ENCODE data around the gene IGFN1.

The IGFN1 gene

GRCh38 chr1:201191653-201192260, 1.1 kb downstream of the IGFN1 start:
- Histone ChIP-seq H3K27ac (ENCODE audit: low read depth, low read length) (no peak overlapping the region), H3K36me3 (ENCODE audit: control insufficient read depth, low read length) (no peaks in the 10 kb centered on the region), H3K9me2 (replicated peaks; ENCODE audit: control insufficient read depth, low read length) (no peaks in the 10 kb centered on the region), H3K9me3 (ENCODE audit: control insufficient read depth, insufficient read depth, low read length) (no peaks in the 10 kb centered on the region), H4K20me1 (ENCODE audit: control insufficient read depth, insufficient read depth, low read depth, low read length) (no peaks in the 10 kb centered on the region), H3K79me2 (ENCODE audit: control insufficient read depth, low read length) (no peaks in the 10 kb centered on the region), H3F3A (ENCODE audit: control insufficient read depth, insufficient read depth) (no peaks in the 10 kb centered on the region), H3K27me3 (ENCODE audit: control insufficient read depth, low read length) (peaks cover 9% of the 10 kb centered on the region), H3K4me2 (ENCODE audit: low read length) (no peak overlapping the region), H3K4me3 (ENCODE audit: low read length) (no peak overlapping the region), H3K4me1 (ENCODE audit: control insufficient read depth, low read length) (no peaks in the 10 kb centered on the region)
- no peak for TF ChIP-seq CTCF (IDR thresholded peaks at IDR 0.05; ENCODE audit: low read depth, low read length, poor library complexity, severe bottlenecking)
- no peak for TF ChIP-seq EZH2phosphoT487 (IDR thresholded peaks at IDR 0.05; ENCODE audit: borderline replicate concordance, low read length)

- H3K4me1 ChIP-seq (ENCODE audit: control insufficient read depth, low read length): no peaks in the 10 kb centered on the region
- H3K79me2 ChIP-seq (ENCODE audit: control insufficient read depth, low read length): no peaks in the 10 kb centered on the region
- H3F3A ChIP-seq (ENCODE audit: control insufficient read depth, insufficient read depth): no peaks in the 10 kb centered on the region
- H3K4me2 ChIP-seq (ENCODE audit: low read length): no peak overlapping the region
- no peaks in the 10 kb centered on the region for H3K9me3 ChIP-seq (ENCODE audit: control insufficient read depth, insufficient read depth, low read length)
- H3K36me3 ChIP-seq (ENCODE audit: control insufficient read depth, low read length): no peaks in the 10 kb centered on the region
- no peak overlapping the region for H3K4me3 ChIP-seq (ENCODE audit: low read length)
- no peaks in the 10 kb centered on the region for H4K20me1 ChIP-seq (ENCODE audit: control insufficient read depth, insufficient read depth, low read depth, low read length)
- no peak for TF ChIP-seq EZH2phosphoT487 (IDR thresholded peaks at IDR 0.05; ENCODE audit: borderline replicate concordance, low read length)
- TF ChIP-seq CTCF (IDR thresholded peaks at IDR 0.05; ENCODE audit: low read depth, low read length, poor library complexity, severe bottlenecking): no peak
- no peaks in the 10 kb centered on the region for H3K9me2 ChIP-seq (replicated peaks; ENCODE audit: control insufficient read depth, low read length)
- H3K27me3 ChIP-seq (ENCODE audit: control insufficient read depth, low read length): peaks cover 5% of the 10 kb centered on the region
- H3K27ac ChIP-seq (ENCODE audit: low read depth, low read length): no peak overlapping the region
These were observed 1.7 kb downstream of the IGFN1 start for GRCh38 chr1:201192261-201192788.

- Histone ChIP-seq H3K27me3 (ENCODE audit: control insufficient read depth, low read length) (peaks cover 3% of the 10 kb centered on the region; the same call in 1 of the 2 replicates), H3K4me3 (ENCODE audit: low read length) (no peak overlapping the region), H3K9me3 (ENCODE audit: control insufficient read depth, insufficient read depth, low read length) (no peaks in the 10 kb centered on the region), H3K79me2 (ENCODE audit: control insufficient read depth, low read length) (no peaks in the 10 kb centered on the region), H4K20me1 (ENCODE audit: control insufficient read depth, insufficient read depth, low read depth, low read length) (no peaks in the 10 kb centered on the region), H3K4me2 (ENCODE audit: low read length) (no peak overlapping the region), H3K36me3 (ENCODE audit: control insufficient read depth, low read length) (no peaks in the 10 kb centered on the region), H3K4me1 (ENCODE audit: control insufficient read depth, low read length) (no peaks in the 10 kb centered on the region), H3F3A (ENCODE audit: control insufficient read depth, insufficient read depth) (no peaks in the 10 kb centered on the region), H3K27ac (ENCODE audit: low read depth, low read length) (no peak overlapping the region), H3K9me2 (replicated peaks; ENCODE audit: control insufficient read depth, low read length) (no peaks in the 10 kb centered on the region)
- TF ChIP-seq CTCF (IDR thresholded peaks at IDR 0.05; ENCODE audit: low read depth, low read length, poor library complexity, severe bottlenecking) (no peak), EZH2phosphoT487 (IDR thresholded peaks at IDR 0.05; ENCODE audit: borderline replicate concordance, low read length) (no peak)
These were observed 3.4 kb downstream of the IGFN1 start for GRCh38 chr1:201194046-201194445.
